Activated CD8-positive, alpha-beta memory T cell treated with anti-CD3 and anti-CD28 coated beads, Interleukin-2, amount 50 U/mL, for 48 hours (primary cell): Measurements from ENCODE around the gene ATRNL1.
"Not testable (repeated sequence)": the region's sequence is repeated elsewhere in the genome, so short reads cannot be mapped to it uniquely, and the experiment has no call there.

ENCODE experiments used
- DNase-seq: peaks from one replicate; pipeline ENCODE4 v3.0.0-alpha.2; 2020

The ATRNL1 gene

GRCh38 chr10:115638246-115638645 is 545.1 kb downstream of the ATRNL1 start:
- DNase-seq: no peak

GRCh38 chr10:115649217-115649616 is 556.1 kb downstream of the ATRNL1 start:
- DNase-seq: no peak

- no peak for DNase-seq
Observed at GRCh38 chr10:115653473-115653872, 560.3 kb downstream of the ATRNL1 start.

- no peak for DNase-seq
Observed at GRCh38 chr10:115654961-115655360, 561.8 kb downstream of the ATRNL1 start.

- no peak for DNase-seq
Observed at GRCh38 chr10:115657161-115657860, 564.1 kb downstream of the ATRNL1 start.

- no peak for DNase-seq
Observed at GRCh38 chr10:115659616-115660015, 566.5 kb downstream of the ATRNL1 start.

- DNase-seq: no peak
Observed at GRCh38 chr10:115660391-115660790, 567.2 kb downstream of the ATRNL1 start.

- DNase-seq: no peak
Observed at GRCh38 chr10:115662422-115662821, 569.3 kb downstream of the ATRNL1 start.

GRCh38 chr10:115665549-115665948 is 572.4 kb downstream of the ATRNL1 start:
- no peak for DNase-seq

- DNase-seq: no peak
Observed at GRCh38 chr10:115674496-115674895, 581.3 kb downstream of the ATRNL1 start.

- DNase-seq: no peak
Observed at GRCh38 chr10:115696747-115697146, 603.6 kb downstream of the ATRNL1 start.

- DNase-seq: no peak
Observed at GRCh38 chr10:115706026-115706425, 612.9 kb downstream of the ATRNL1 start.

- no peak for DNase-seq
Observed at GRCh38 chr10:115706488-115707076, 613.4 kb downstream of the ATRNL1 start.

- no peak for DNase-seq
Observed at GRCh38 chr10:115710136-115710535, 617.0 kb downstream of the ATRNL1 start.

GRCh38 chr10:115711306-115711705 is 618.1 kb downstream of the ATRNL1 start:
- DNase-seq: no peak

- DNase-seq: no peak
Observed at GRCh38 chr10:115720121-115720520, 627.0 kb downstream of the ATRNL1 start.

- DNase-seq: no peak
Observed at GRCh38 chr10:115727129-115727528, 634.0 kb downstream of the ATRNL1 start.

GRCh38 chr10:115744089-115744488 is 650.9 kb downstream of the ATRNL1 start:
- DNase-seq: no peak

GRCh38 chr10:115745943-115746342 is 652.8 kb downstream of the ATRNL1 start:
- no peak for DNase-seq

- no peak for DNase-seq
Observed at GRCh38 chr10:115747811-115748210, 654.6 kb downstream of the ATRNL1 start.

GRCh38 chr10:115758488-115758887 is 665.3 kb downstream of the ATRNL1 start:
- not testable (repeated sequence) for DNase-seq

GRCh38 chr10:115760131-115760530 is 667.0 kb downstream of the ATRNL1 start:
- no peak for DNase-seq

GRCh38 chr10:115761166-115761565 is 668.0 kb downstream of the ATRNL1 start:
- DNase-seq: no peak

GRCh38 chr10:115762029-115762428 is 668.9 kb downstream of the ATRNL1 start:
- DNase-seq: no peak

- DNase-seq: no peak
Observed at GRCh38 chr10:115771755-115772154, 678.6 kb downstream of the ATRNL1 start.
